NCI-H82 (cell line): ENCODE measurements around the gene CISD1.
"Not testable (repeated sequence)": the region's sequence is repeated elsewhere in the genome, so short reads cannot be mapped to it uniquely, and the experiment has no call there.

Experiments
- DNase-seq: peaks from one replicate; lab custom pipeline; 2025; lab: John Stamatoyannopoulos, UW

CISD1 gene

GRCh38 chr10:58268946-58269781 lies at the start of gene CISD1:
TSS of gene CISD1 (plus strand) at chr10:58269162. CDS start at chr10:58269274, 112 bp downstream.
- DNase-seq: peak; percentile 99

DNA sequence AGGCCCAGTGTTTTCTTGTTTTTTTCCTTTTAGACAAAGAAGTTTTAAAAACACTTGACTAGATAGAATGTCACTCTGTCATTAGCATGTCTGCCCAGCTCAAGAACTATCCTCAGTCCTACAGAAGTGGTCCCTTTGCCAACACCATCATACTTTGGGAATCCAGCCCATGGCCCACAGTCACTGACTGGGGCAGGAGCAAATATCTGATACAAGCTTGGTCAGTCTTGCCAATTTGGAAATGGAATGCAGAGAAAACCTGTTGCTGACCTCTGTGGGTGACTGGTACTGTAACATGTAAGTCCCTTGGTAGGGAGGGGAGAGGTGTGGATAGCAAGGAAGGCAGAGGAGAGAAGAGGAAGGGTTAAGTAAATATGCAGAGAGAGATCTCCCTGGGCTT lies 49.1 kb upstream of the CISD1 start:
- DNase-seq: no peak

DNA sequence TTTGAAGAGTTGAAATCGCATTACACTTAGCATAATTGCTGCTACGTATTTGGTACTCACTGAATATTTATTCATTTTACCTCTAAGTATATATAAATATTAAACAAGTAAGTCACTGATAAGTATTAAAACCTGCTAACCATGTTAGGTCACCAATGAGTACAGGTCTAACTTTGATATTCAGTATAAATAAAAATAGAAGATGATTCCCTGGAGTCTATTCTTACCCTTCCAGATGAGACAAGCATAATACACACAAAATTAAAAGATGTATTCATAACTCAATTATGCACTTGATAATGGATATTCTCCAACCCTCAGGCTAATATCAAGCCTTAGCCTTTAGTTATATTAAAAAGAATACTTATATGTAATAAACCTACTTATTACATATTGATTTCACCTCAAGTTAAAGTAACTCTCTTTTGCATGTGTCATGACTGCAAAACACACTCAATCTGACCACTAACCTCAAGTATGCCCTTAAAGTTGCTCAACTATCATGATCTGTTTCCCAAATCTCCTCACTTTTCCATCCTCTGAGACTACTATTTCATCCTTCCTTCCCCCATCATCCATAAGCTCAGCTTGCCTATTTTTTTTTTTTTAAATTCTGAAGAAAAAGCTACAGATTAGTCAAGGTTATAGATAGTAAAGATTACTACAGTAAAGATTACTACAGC lies 48.1 kb upstream of the CISD1 start:
- no peak for DNase-seq

- DNase-seq: no peak
Measured at GRCh38 chr10:58225654-58226053, 43.3 kb upstream of the CISD1 start.

GRCh38 chr10:58229856-58230255 lies 39.1 kb upstream of the CISD1 start:
- not testable (repeated sequence) for DNase-seq

DNA sequence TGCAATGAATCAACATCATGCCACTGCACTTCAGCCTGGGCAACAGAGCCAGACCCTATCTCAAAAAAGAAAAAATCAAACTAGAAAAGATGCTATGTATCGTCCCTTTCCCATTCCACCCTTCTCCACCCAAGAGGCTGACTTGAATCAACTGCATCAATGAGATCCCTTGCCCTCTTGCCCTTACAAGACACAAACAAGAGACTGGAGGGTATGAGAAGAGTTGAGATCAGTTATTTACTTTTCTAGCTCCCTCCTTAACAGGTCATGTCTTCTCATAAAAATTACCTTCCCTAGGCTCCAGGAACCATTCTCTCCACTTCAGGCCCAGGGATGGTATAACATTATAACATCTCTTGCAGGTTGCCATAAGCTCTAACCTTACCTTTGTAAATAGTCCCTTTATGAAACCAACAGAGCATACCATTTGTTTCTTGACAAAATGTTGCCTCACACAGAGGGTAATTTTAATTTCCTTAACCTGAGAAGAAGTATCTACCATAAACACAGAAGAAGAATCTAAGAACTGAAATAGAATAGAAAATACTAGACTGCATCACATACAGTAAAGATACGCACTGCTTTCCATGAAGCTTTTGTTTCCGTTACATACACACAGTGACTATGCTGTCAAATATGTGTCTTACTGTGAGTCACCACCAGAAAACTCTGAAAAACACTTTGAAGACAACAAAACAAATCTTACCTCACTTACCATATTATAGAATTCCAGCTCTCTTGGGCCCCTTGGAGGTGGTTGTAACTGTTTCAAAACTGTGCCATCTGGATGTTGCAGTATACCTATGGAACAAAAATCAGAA lies 31.7 kb upstream of the CISD1 start:
- no peak for DNase-seq

DNA sequence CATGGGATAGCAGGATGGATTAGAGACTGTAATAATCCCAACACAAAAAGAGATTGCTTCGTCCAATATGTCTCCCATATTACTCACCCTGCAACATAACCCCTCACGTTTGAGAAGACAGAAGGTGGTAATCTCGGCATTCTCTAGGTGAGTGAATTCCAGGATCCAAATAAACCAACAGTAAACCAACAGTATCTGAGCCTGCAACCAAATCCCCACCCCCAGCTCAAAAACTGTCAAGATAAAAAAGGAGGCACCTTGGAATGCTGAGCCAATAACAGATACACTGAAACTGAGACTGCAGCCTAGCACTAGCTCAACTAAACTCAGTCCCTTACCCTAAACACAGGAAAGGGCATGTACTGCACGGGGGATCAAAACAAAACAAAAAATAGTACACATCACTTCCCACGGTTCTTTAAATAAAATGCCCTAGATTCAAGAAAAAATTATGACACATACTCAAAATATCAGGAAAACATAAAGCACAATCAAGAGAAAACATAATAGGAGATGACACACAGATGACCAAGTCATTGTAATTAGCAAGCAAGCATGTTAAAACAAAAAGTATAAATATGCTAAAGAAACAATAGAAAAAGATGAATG lies 29.3 kb upstream of the CISD1 start:
- DNase-seq: peak; percentile 50

DNA sequence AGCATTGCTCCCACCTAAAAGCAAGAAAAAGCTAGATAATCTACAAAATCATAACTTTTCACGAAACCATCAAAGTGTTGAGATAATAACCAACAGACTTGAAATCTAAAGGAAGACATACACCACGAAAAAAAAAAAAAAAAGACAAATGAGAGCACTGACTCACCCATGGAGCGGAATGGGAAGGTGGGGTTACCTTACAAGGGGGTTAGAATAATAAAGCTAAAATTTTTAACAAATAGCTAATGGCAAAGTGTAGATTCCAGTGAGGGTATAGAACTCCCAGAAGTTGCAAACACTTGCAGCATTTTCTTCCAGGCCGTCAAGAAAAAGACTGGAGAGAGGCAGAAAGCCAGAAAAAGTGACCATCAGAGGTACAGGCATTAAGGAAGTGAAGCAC lies 28.4 kb upstream of the CISD1 start:
- DNase-seq: no peak

- no peak for DNase-seq
Measured at GRCh38 chr10:58241346-58241745, 27.6 kb upstream of the CISD1 start.

GRCh38 chr10:58243269-58243668 lies 25.7 kb upstream of the CISD1 start:
- DNase-seq: no peak

- not testable (repeated sequence) for DNase-seq
Measured at GRCh38 chr10:58243801-58244200, 25.2 kb upstream of the CISD1 start.

DNA sequence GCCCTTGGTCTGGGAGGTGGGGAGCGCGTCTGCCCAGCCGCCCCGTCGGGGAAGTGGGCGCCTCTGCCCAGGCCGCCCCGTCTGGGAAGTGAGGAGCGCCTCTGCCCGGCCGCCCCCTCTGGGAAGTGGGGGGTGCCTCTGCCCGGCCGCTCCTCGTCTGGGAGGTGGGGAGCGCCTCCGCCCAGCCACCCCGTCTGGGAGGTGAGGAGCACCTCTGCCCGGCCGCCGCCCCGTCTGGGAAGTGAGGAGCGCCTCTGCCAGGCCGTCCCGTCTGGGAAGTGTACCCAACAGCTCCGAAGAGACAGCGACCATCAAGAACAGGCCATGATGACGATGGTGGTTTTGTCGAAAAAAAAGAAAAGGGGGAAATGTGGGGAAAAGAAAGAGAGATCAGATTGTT lies 24.7 kb upstream of the CISD1 start:
- not testable (repeated sequence) for DNase-seq

- not testable (repeated sequence) for DNase-seq
Measured at GRCh38 chr10:58244666-58245065, 24.3 kb upstream of the CISD1 start.

DNA sequence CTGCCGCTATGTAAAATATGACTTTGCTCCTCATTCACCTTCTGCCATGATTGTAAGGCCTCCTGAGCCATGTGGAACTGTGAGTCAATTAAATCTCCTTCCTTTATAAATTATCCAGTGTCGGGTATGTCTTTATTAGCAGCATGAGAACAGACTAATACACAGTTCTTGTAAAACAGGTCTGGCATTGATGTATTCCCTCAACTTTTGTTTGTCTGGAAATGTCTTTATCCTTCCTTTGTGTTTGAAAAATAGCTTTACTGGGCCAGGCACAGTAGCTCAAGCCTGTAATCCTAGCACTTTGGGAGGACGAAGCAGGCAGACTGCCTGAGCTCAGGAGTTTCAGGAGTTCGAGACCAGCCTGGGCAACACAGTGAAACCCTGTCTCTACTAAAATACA lies 15.8 kb upstream of the CISD1 start:
- no peak for DNase-seq

DNA sequence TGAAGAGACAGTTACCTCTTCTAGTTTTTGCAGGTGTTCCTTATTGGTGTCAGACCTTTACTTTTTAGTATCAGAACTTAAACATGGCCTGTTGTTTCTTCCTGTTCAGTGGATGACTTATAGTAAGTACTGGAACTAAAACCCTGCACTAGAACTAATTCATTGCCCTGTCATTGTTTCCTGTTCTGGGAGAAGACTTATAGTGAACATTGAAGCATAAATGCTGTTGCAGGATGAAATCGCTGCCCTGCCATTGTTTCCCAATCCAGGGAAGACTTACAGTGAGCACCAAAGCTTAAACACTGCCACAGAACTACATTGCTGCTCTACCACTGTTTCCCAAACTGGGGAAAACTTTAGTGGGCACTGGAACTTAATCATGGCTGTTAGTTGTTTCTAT lies 14.3 kb upstream of the CISD1 start:
- no peak for DNase-seq

DNA sequence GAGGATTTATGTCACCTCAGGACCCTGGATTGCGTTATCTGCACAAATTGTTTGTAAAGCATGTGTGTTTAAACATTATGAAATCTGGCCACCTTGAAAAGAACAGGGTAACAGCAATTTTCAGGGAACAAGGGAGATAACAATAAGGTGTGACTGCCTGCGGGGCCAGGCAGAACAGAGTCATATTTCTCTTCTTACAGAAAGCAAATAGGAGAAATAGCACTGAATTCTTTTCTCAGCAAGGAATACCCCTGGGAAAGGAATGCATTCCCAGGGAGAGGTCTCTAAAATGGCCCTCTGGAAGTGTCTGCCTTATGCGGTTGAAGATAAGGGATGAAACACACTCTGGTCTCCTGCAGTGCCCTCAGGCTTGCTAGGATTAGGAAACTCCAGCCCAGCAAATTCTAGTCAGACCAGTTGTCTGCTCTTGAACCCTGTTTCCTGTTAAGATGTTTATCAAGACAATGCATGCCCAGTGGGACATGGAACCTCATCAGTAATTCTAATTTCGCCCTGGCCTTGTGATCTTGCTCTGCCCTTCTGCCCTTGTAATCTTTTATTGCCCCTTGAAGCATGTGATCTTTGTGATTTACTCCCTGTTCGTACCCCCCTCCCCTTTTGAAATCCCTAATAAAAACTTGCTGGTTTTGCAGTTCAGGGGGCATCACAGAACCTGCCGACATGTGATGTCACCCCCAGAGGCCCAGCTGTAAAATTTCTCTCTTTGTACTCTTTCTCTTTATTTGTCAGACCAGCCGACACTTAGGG lies 12.8 kb upstream of the CISD1 start:
- not testable (repeated sequence) for DNase-seq

GRCh38 chr10:58258977-58259692 lies 9.8 kb upstream of the CISD1 start:
- no peak for DNase-seq

GRCh38 chr10:58260334-58260733 lies 8.6 kb upstream of the CISD1 start:
- DNase-seq: no peak

- no peak for DNase-seq
Measured at GRCh38 chr10:58262766-58263165, 6.2 kb upstream of the CISD1 start.

DNA sequence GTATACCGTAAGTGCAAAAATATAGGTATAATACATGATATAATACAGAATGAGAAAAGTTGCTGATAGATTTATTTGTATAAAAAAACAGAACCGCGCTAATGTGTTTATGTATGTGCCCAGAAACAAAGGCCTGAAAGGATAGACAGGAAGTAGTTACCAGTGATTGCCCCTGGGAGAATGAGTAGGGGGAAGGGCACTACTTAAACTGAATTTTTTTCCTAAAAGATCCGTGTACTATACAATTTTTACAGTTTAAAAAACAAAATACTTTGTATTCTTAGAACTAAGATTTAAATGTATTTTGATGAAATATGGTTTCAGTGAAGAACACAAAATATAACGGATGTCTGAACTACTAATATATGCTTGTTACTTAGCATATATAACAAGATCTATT lies 4.2 kb upstream of the CISD1 start:
- peak; percentile 7 for DNase-seq

DNA sequence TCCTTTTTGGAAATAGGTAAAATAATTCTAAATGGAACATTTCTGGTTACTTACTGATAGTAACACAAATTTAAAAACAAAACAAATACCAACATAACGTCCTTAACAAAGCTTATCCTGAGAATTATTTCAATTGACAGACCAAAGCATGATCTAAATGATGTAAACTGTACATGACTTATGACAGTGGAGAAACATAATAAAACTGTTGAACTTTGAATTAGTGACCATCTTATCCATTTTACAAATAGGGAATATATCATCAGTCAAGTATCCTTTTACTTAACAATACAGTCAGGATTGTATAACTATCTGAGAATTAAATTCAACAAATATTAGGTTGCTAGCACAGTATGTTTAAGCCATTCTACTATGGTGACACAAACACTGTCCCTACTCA lies 3.7 kb upstream of the CISD1 start:
- no peak for DNase-seq
